ENCODE data around the gene SMIM11. TPM values are rescaled to one million over a fixed set of nuclear protein-coding genes. Genes with fewer than 3 reads are reported as not detected.

SMIM11 gene
- total and polyA plus RNA-seq, 2 experiments from 2014 or later: 6.8 to 15.5 TPM

DNA sequence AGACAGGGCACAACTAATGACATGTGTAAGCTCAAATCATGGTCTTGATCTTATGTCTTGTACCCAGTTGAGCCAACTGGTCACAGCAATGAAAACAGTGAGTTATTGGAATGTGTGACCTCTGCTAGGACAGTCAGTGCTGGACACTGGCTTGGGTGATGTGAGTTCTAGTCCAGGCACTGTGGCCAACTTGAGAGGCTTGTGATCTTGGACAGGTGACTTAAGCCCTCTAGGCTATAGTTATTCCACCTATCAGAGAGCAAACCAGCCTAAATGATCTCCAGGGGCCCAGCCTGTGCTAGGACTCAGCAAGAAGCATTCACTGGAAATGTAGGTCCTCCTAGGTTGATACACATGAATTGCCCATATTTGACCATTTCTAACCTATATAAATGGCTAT lies 10.4 kb upstream of the SMIM11 start:
- H3K9ac ChIP-seq: no peak overlapping the region
- H3K36me3 ChIP-seq (ENCODE audit: low read depth): no peaks in the 10 kb centered on the region
- H3K9me3 ChIP-seq (ENCODE audit: low read depth): no peaks in the 10 kb centered on the region
- no peaks in the 10 kb centered on the region for H3K79me2 ChIP-seq (ENCODE audit: insufficient read depth)
- H3K9me2 ChIP-seq (ENCODE audit: insufficient read depth): no peaks in the 10 kb centered on the region
- H3F3A ChIP-seq (ENCODE audit: insufficient read depth): no peaks in the 10 kb centered on the region
- H3K27ac ChIP-seq: no peak overlapping the region
- in situ Hi-C loops (cut with MboI): no loop called here
- no peak overlapping the region for H2AFZ ChIP-seq
- no peak for TF ChIP-seq EZH2phosphoT487 (IDR thresholded peaks at IDR 0.05; ENCODE audit: insufficient read depth, low read depth)
- TF ChIP-seq EZH2 (IDR thresholded peaks at IDR 0.05; ENCODE audit: insufficient read depth, poor library complexity, severe bottlenecking): no peak
- DNase-seq: no peak
- no peak overlapping the region for H3K4me2 ChIP-seq (ENCODE audit: unreplicated experiment)
- peaks cover 5% of the 10 kb centered on the region; the same call in 1 of the 2 replicates for H3K4me1 ChIP-seq (ENCODE audit: insufficient read depth)
- no peaks in the 10 kb centered on the region; the same call in 1 of the 2 replicates for H3K27me3 ChIP-seq (replicated peaks; ENCODE audit: insufficient read depth)
- no peaks in the 10 kb centered on the region for H4K20me1 ChIP-seq (ENCODE audit: insufficient read depth)
- no peak overlapping the region for H3K4me3 ChIP-seq

DNA sequence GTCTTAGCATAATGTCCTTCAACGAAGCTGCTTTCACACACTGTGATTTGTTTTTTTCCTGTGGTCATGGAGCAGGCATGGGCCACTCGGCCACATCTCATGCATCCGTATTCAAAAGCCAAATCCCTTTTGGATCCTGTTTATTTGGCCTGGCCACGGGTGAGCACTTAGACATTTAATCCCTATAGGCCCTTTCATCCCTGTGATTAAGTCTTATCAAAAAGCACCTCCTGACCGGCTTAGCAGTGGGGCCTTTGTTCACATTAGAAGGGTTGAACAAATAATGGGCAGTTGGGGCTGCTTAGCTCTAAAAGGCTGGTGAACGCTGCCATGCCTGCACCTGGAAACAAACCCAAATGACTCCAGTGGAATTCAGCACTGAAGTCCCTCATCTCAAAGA lies 9.5 kb upstream of the SMIM11 start:
- no peaks in the 10 kb centered on the region for H3K36me3 ChIP-seq (ENCODE audit: low read depth)
- no peaks in the 10 kb centered on the region for H3K9me2 ChIP-seq (ENCODE audit: insufficient read depth)
- no peaks in the 10 kb centered on the region for H3K79me2 ChIP-seq (ENCODE audit: insufficient read depth)
- H3K4me3 ChIP-seq: no peak overlapping the region
- in situ Hi-C loops (cut with MboI): no loop called here
- H3F3A ChIP-seq (ENCODE audit: insufficient read depth): no peaks in the 10 kb centered on the region
- H3K9ac ChIP-seq: no peak overlapping the region
- H3K9me3 ChIP-seq (ENCODE audit: low read depth): no peaks in the 10 kb centered on the region
- WGBS, 2 experiments (ENCODE audit: low coverage in 1 of 2, low lambda C conversion rate in 2 of 2, missing lambda C conversion rate in 2 of 2): 72% methylated on average over 6 of the region's 6 CpGs
- H3K4me2 ChIP-seq (ENCODE audit: unreplicated experiment): no peak overlapping the region
- TF ChIP-seq EZH2 (IDR thresholded peaks at IDR 0.05; ENCODE audit: insufficient read depth, poor library complexity, severe bottlenecking) (no peak), EZH2phosphoT487 (IDR thresholded peaks at IDR 0.05; ENCODE audit: insufficient read depth, low read depth) (no peak)
- no peaks in the 10 kb centered on the region for H4K20me1 ChIP-seq (ENCODE audit: insufficient read depth)
- H3K27ac ChIP-seq: no peak overlapping the region
- peaks cover 5% of the 10 kb centered on the region; the same call in 1 of the 2 replicates for H3K4me1 ChIP-seq (ENCODE audit: insufficient read depth)
- DNase-seq: no peak
- H3K27me3 ChIP-seq (replicated peaks; ENCODE audit: insufficient read depth): no peaks in the 10 kb centered on the region; the same call in 1 of the 2 replicates
- H2AFZ ChIP-seq: no peak overlapping the region

GRCh38 chr21:34367320-34367935 lies 7.9 kb upstream of the SMIM11 start:
- WGBS, 2 experiments (ENCODE audit: low coverage in 1 of 2, low lambda C conversion rate in 2 of 2, missing lambda C conversion rate in 2 of 2): 63 to 68% methylated on average over 3 of the region's 3 CpGs
- Histone ChIP-seq H3K27ac (no peak overlapping the region), H3K9ac (no peak overlapping the region), H3K9me3 (ENCODE audit: low read depth) (no peaks in the 10 kb centered on the region), H4K20me1 (ENCODE audit: insufficient read depth) (no peaks in the 10 kb centered on the region), H3K9me2 (ENCODE audit: insufficient read depth) (no peaks in the 10 kb centered on the region), H2AFZ (0 out of 2 replicates have a peak overlapping the region, but pooled peaks have one; percentile 1), H3K4me2 (ENCODE audit: unreplicated experiment) (no peak overlapping the region), H3F3A (ENCODE audit: insufficient read depth) (no peaks in the 10 kb centered on the region), H3K27me3 (replicated peaks; ENCODE audit: insufficient read depth) (no peaks in the 10 kb centered on the region), H3K79me2 (ENCODE audit: insufficient read depth) (no peaks in the 10 kb centered on the region), H3K4me3 (no peak overlapping the region), H3K4me1 (ENCODE audit: insufficient read depth) (peaks cover 5% of the 10 kb centered on the region; the same call in 1 of the 2 replicates), H3K36me3 (ENCODE audit: low read depth) (no peaks in the 10 kb centered on the region)
- DNase-seq: peak; percentile 93
- in situ Hi-C loops (cut with MboI): no loop called here
- TF ChIP-seq EZH2 (IDR thresholded peaks at IDR 0.05; ENCODE audit: insufficient read depth, poor library complexity, severe bottlenecking): no peak
- no peak for TF ChIP-seq EZH2phosphoT487 (IDR thresholded peaks at IDR 0.05; ENCODE audit: insufficient read depth, low read depth)

- Histone ChIP-seq H3K4me1 (ENCODE audit: insufficient read depth) (peaks cover 5% of the 10 kb centered on the region; the same call in 1 of the 2 replicates), H3K27ac (no peak overlapping the region), H3K9me2 (ENCODE audit: insufficient read depth) (no peaks in the 10 kb centered on the region), H3K4me2 (ENCODE audit: unreplicated experiment) (no peak overlapping the region), H3K79me2 (ENCODE audit: insufficient read depth) (no peaks in the 10 kb centered on the region), H2AFZ (no peak overlapping the region), H3K27me3 (replicated peaks; ENCODE audit: insufficient read depth) (no peaks in the 10 kb centered on the region), H3K36me3 (ENCODE audit: low read depth) (no peaks in the 10 kb centered on the region), H4K20me1 (ENCODE audit: insufficient read depth) (no peaks in the 10 kb centered on the region), H3K9me3 (ENCODE audit: low read depth) (no peaks in the 10 kb centered on the region), H3K9ac (no peak overlapping the region), H3K4me3 (no peak overlapping the region), H3F3A (ENCODE audit: insufficient read depth) (no peaks in the 10 kb centered on the region)
- DNase-seq: no peak
- WGBS, 2 experiments (ENCODE audit: low coverage in 1 of 2, low lambda C conversion rate in 2 of 2, missing lambda C conversion rate in 2 of 2): 39 to 44% methylated on average over 1 of the region's 1 CpG
- in situ Hi-C loops (cut with MboI): no loop called here
- TF ChIP-seq EZH2phosphoT487 (IDR thresholded peaks at IDR 0.05; ENCODE audit: insufficient read depth, low read depth): no peak
- TF ChIP-seq EZH2 (IDR thresholded peaks at IDR 0.05; ENCODE audit: insufficient read depth, poor library complexity, severe bottlenecking): no peak
Observed at GRCh38 chr21:34369741-34370140, 5.6 kb upstream of the SMIM11 start.

Measured in GM23248 (cell line).